GM19238 (cell line): ENCODE results near the gene SLC36A3.
"Not testable (repeated sequence)": the region's sequence is repeated elsewhere in the genome, so short reads cannot be mapped to it uniquely, and the experiment has no call there.

Source experiments
- DNase-seq: peaks from one replicate; pipeline ENCODE4 v3.0.0; 2011; ENCODE audit warnings: low spot score; ENCODE audit not compliant: insufficient read length

SLC36A3 gene

DNA sequence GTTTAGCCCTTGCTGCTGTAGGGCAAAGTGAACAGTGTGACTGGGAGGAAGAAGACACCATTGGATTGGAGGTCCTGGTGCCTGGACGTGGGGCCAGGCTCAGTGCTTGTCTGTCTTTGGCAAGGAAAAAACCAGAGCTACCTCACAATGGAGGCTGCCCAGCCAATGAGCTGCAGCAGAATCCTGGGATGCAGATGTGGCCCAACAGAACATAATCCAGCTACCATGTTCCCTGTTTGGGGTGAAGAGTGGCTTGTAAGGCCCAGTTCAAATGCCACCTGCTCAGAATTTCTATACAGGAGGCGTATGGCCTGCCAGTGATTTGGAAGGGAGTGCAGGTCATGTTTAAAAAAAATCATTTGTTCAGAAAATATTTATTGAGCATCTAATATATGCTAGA lies at the start of gene SLC36A3:
SLC36A3 (minus strand) TSS at position 101 of the 400 bp plus-strand sequence. CDS start 412 bp downstream, outside the sequence.
- DNase-seq = no peak

DNA sequence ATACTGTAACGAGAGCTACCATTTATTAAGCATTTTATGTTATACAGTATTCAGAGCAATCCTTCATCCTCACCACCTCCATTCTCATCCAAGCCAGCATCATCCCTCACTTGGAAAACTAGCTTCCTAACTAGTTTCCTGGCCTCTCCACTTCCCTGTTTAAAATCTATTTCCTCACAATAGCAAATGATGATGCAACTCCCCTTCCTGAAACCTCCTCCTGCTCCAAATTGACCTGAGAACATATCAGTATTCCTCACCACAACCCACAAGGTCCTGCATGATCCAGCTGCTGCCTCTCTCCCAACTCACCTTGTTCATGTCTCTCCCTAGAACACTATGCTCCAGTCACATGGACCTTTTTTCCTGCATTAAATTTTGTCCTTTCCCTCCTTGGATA lies 48.1 kb upstream of the SLC36A3 start:
- no peak for DNase-seq

DNA sequence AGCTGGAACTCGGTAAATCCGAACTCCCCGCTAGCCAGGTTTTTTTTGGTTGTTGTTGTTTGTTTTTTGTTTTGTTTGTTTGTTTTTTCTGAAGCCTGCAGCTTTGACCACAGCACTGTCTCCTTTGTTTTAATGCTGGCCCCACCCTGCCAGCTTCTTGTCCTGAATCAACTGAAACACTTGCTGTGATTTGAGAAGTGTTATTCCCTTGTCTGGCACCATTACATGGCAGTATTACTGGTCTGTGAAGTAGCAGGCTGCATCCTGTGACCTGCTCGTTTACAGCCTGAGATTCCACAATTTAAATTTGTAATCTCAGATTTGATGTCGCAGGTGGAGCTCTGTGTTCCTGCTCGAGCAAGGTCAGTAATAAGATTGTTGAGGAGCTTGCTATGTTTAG lies 45.2 kb upstream of the SLC36A3 start:
- DNase-seq = no peak

DNA sequence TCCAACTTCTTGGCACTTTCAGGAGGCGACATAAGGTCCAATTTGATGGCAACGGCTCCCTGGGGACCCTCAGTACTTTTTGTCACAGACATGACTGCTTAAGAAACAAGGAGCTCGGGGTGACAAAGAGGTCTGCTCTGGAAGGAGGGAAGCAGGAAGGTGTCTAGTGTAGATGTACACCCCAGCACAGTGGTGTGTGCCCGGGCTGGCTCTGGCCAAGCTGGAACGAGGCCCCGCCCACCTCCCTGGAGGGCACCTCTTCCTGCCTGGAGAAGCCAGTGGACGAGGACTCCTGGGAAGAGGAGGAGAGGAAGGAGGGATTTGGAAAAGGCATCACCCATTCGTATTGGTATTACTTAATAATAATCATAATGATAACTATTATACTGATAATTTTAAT lies 43.8 kb upstream of the SLC36A3 start, which contains the start of gene SLC36A2:
SLC36A2 (minus strand) TSS at position 191 of the 400 bp plus-strand sequence; CDS start at position 92, 99 bp downstream.
- no peak for DNase-seq

DNA sequence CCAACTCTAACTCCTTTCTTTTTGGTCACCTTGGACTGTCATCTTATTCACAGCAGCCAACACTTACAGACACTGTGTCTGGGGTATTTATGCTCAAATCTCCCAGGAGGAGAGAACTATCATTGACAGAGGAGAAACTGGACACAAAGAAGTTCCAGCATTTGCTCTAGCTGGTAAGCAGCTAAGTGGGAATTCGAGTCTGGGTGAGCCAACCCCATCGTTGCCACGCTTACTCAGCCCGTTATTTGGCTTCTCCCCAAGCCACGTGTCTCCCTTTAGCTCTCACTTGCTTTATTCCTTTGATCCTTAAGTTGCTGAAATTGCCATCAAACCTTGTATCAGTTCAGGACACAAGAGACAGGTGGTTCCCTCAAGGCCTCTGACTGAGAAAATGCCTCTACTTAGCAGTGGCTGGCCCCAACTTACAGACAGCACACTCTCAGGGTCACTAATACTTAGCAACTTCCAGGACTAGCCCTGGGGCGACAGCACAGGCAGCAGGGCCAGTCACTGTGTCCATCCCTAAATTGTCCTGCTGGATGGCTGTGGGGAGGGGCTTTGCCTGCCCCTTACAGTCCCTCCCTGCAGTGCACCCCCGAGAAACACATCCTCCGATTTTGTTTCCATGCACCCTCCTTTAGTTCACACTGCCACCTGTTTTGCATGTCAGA lies 42.4 kb upstream of the SLC36A3 start:
- DNase-seq = no peak

DNA sequence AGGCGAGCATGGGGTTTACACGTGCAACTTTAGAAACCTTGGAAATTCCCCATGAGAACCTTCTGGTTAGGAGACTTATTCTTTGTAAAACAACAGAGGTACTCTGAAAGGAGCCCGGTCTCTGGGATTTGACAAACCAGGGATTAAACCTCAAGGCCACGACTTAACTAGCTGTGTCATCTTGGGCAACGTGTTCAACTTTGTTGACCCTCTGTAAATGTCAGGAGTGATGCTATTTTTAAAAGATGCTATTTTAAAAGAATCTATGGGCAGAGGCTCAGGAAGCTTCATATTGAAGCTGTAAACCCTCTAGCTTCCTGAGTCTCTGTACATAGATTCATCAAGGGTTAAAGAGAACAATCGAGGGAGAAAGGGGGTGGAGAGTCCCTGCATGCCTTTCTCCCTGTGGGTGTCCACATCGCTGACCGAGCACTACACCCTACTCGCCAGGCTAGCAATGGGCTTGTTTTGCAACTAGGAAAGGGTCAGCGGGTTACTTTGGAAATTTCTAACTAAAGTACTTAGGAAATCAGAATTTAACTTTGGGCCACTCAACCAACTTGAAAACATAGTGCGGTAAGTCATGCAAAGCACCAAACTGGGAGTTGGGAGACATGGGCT lies 41.7 kb upstream of the SLC36A3 start:
- no peak for DNase-seq

DNA sequence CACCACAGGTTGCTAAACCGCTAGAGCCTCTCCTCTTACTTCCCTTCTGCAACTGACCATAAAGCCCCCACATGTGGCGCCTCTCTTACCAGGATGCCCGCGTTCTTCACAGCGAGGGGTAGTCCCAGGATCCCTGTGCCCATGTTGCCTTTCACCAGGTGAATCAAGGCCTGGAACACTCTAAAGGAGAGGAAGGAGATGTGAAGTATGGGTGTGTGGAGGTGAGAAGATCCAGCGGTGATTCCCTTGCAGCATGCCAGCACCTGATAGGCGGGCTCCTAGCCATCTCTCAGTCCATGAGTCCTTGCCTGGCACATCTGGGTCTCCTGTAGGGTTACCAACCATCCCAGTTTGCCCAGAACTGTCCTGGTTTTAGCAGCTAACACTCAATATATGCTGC lies 40.5 kb upstream of the SLC36A3 start:
- DNase-seq = no peak

DNA sequence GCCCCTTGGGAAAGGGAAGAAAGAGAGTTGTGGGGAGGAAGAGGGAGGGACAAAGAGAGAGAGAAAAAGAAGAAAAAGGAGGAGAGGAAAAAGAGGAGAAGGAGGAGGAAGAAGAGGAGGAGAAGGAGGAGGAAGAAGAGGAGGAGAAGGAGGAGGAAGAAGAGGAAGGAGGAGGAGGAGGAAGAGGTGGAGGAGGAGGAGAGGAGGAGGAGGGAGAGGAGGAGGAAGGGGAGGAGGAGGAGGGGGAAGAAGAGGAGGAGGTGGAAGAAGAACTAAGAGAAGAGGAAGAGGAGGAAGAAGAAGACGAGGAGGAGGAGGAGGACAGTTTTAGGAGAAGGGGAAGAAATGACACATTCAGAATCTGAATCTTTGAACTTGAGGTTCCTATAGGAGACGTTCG lies 36.4 kb upstream of the SLC36A3 start:
- no peak for DNase-seq

DNA sequence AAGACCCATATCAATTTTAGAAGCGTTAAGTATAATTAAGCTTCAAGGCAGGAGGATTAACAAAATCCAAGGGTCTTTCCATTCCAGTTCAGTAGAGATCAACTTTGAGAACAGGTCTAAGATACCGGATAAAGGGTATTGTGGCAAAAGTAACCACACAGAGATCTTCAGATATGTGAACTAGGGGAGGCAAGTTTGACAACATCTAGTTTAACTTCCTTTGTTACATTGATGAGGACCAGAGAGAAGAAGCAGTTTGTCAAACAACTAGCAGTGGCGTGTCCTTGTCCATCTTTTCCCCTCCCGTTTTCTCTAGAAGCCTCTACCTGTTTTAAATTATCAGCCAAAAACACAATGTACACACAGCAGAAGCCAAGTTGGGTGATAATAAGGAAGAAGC lies 35.2 kb upstream of the SLC36A3 start:
- no peak for DNase-seq

DNA sequence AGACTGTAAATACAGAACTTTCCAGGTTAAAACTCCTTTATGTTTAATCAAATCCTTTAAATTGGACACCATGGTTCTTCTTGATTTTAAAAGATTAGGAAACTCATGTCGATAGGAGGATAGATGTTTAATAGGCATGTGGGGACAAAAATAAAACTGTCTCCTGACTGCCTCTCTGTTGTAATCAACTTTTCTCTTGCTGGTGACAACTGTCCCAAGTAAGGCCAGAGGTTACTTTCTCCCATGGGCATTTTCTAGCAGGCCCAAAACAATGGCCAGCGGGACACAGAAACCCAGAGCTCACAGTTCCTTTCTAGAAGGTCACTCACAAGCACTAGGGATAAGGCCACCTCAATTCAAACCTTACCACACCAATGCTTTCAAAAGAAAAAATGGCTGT lies 29.3 kb upstream of the SLC36A3 start:
- DNase-seq = no peak

DNA sequence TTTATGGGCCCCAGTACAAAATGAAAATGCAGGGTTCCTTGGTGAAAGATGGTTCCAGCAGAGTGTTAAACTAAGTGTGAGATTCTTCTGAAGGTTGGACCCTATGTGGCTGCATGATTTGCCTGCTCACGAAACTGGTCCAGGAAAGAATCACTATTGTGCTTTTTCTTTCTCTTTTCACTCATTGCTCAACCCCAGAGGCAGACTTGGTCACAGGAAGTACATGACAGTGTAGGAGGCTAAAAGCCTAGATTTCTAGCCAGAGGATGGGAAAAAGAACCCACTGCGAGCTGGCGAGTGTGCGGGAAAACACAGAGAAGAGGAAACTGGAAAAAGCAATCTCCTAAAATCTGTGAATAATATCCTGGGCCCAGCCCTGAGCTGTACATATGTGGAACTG lies 25.2 kb upstream of the SLC36A3 start:
- DNase-seq = no peak

DNA sequence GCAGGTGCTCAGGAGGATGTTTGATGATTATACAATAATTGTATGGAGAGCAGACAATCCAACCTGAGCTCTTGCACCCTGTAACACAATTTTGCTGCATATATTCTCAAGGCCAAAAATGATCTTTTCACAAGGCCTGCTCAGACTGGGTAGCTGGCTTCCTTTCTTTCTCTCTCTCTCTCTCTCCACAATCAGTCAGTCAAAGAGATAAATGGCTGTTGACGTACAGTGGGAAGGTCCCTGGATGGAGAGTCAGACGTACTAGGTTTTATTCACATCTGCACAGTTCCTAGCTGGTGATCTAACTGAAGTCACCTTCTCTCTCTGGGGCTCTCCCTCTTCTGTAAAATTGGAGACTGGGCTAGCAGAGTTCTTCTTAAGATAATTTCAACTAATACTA lies 24.0 kb upstream of the SLC36A3 start:
- DNase-seq = no peak

DNA sequence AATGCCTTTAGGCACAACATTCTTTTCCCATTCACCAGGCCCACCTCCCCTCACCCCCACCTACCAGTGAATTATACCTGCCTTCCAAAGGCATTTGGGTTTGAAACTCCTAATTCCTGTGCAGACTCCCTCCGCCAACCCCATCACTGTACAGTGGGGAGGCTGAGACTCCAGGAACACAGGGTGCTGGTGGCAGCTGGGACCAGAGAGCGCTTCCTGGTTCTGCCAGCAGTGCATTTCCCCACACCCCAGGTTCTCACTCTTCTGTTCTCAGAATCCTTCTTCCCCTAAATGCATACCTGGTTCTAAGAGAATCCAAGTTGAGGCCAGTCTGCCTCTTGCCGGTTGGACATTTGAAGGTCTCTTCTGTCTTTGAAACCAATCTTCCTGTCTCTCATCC lies 22.7 kb upstream of the SLC36A3 start:
- DNase-seq = no peak

DNA sequence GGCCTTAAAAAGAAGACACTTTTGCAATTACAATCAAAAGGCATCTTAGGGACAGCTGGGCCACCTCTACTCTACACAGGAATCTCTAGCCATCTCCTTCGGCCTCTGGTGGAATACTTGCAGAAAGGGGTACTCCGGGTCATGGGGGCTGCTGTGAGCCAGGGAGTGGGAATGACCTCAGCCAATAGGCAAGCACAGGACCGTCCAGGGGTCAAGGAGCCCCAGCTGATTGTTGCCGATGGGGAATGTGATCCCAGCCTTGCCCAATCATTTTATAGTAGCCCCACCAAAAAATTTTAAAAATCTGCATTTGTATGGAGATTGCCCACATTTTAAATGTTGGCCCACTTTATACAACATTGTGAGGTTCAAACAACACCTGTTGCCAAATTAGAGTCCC lies 16.9 kb upstream of the SLC36A3 start:
- no peak for DNase-seq

DNA sequence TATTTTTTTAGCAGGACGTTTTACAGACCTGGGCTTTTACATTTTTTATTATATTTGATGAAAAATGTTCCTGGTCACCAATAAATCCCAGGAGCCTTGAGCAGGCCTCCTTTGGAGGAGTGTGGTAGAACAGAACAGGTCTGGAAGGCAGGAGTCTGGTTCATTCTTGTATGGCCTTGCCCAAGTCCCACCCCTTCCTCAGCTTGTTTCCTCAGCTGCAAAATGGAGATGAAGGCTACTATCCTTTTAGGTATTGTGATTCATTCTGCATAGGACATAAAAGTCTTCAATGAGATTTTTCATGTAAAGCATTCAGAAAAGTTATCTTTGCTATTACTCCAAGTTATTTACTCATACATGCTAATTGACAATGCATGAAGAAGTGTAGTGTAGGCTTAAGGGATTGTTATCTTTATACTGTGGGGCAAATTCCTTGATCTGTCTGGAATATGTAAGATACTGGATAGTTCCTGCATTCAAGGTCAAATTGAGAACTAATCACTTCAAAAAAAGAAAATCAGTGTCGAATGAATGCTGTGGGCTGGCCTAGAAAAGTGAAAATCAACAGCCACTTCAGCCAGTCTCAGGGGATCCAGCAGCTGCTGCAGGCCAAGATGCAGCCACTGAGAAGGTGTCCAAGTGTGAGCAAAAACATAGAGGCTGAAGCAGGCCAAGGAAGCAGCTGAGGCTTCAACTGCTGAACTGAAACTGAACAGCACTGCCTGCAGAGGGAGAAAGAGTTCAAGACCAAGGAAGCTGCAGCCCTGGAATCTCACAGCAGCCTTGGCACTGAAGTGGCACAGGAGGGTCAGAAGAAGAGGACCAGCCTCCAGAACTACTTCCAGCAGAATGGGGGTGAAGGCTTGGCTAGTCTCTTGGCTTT lies 15.5 kb upstream of the SLC36A3 start:
- DNase-seq = no peak

DNA sequence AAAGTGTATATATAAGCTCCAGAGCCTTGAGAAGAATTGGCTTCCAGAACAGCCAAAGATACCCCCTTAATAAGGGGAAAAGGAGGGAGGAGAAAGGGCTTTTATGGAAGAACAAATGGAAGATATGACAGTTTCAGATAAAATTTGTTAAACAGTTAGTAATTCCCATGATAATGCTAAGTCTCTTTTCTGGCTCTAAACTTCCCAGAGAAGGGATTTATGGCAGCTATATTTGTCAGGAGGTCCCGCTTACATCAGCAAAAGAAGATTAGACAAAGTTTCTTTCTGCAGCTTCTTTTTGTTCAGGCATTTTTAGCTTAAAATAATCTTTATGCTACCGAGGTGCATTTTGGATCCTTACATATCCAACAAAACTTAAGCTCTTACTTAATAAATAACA lies 14.3 kb upstream of the SLC36A3 start:
- no peak for DNase-seq

DNA sequence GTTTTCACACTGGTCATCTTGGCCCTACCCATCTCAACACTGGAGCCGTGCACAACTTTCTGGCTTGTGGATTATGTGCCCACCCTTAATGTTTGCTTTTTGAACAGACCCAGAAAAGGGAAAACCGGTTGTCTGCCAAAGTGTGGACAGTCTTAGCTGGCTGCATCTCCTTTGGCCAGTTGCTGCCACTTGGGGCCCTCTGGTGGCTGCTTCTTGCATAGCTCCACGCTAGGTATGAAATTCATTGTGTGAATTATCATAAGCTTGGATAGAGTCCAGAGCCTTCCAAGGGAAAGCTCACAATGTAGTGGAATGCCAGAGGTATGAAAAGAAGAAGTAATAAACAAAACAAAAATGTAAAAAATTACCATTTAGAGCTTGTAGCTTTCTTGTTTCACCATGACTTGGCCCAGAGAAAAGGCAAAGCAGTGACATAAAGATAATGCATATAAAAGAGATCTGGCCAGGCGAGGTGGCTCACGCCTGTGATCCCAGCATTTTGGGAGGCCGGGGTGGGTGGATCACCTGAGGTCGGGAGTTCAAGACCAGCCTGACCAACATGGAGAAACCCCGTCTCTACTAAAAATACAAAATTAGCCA lies 12.5 kb upstream of the SLC36A3 start:
- DNase-seq = peak; percentile 66

DNA sequence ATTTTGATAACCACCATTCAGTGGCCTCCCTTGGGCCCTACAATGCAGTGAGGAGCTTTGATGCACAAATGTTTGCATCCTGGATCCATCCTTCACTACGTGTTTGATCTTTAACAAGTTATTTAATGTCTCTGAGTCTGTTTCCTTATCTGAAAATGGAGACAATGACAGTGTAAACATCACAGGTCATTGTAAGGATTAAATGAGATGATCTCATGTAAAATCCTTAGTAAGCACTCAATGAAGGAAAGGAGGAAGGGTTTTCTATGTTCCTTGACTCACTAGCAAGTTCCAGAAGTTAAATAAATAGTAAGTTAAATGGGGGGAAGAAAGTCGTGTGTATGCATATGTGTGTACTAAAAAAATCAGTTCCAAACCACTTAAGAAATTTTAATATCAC lies 9.8 kb upstream of the SLC36A3 start:
- DNase-seq = no peak

DNA sequence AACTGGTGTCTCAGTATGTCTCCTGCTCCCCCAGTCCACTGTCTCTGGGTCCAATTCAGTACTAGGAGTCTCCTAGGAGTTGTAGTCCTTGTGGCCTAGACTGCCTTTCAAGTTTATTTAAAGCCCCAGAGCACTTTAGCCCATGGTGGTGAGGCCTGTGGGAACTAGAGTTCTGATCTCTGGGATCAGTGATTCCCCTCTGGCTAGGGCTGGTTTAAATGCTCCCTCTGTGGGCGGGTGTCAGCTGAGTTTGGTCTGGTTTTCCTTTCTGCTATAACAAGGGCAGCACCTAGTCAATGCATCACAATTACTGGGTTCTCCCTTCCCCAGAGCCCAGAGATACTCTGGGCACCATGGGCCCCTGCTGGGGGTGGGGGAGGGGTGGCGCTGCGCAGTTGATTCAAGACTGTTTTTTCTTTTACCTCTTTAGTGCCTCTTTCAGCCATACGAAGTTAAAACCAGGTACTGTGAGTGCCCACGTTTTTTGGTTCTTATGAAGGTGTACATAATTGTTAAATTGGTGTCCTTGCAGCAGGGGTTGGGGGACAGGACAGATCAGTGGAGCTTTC lies 9.3 kb upstream of the SLC36A3 start:
- no peak for DNase-seq

DNA sequence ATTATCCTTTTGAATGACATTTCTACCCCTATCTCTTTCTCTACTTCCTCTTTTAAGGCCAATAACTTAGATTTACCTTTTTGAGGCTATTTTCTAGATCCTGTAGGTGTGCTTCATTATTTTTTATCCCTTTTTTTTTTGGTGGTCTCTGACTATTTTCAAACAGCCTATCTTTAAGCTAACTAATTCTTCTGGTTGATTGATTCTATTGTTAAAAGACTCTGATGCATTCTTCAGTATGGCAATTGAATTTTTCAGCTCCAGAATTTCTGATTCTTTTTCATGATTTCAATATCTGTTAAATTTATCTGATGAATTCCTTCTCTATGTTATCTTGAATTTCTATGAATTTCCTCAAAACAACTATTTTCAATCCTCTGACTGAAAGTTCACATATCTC lies 7.4 kb upstream of the SLC36A3 start:
- no peak for DNase-seq

DNA sequence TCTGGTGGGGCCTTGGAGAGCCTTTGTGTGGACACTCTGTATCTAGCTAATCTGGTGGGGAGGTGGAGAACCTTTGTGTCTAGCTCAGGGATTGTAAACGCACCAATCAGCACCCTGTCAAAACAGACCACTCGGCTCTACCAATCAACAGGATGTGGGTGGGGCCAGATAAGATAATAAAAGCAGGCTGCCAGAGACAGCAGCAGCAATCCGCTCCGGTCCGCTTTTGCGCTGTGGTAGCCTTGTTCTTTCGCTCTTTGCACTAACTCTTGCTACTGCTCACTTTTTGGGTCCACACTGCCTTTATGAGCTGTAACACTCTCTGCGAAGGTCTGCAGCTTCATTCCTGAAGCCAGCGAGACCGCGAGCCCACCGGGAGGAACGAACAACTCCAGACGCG lies 6.3 kb upstream of the SLC36A3 start:
- DNase-seq = not testable (repeated sequence)

DNA sequence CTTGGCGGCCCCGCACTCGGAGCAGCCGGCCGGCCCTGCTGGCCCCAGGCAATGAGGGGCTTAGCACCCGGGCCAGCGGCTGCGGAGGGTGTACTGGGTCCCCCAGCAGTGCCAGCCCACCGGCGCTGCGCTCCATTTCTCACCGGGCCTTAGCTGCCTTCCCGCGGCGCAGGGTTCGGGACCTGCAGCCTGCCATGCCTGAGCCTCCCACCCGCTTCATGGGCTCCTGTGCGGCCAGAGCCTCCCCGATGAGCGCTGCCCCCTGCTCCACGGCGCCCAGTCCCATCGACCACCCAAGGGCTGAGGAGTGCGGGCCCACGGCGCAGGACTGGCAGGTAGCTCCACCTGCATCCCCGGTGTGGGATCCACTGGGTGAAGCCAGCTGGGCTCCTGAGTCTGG lies 5.7 kb upstream of the SLC36A3 start:
- DNase-seq = not testable (repeated sequence)
